NCI-H2196 treated with DMSO at 0.1 percent for 48 hours (cell line): ENCODE measurements around the gene TBX15.

Experiments
- DNase-seq: peaks from one replicate; lab custom pipeline; 2025; ENCODE audit not compliant: unreplicated experiment; lab: John Stamatoyannopoulos, UW

Gene TBX15

DNA sequence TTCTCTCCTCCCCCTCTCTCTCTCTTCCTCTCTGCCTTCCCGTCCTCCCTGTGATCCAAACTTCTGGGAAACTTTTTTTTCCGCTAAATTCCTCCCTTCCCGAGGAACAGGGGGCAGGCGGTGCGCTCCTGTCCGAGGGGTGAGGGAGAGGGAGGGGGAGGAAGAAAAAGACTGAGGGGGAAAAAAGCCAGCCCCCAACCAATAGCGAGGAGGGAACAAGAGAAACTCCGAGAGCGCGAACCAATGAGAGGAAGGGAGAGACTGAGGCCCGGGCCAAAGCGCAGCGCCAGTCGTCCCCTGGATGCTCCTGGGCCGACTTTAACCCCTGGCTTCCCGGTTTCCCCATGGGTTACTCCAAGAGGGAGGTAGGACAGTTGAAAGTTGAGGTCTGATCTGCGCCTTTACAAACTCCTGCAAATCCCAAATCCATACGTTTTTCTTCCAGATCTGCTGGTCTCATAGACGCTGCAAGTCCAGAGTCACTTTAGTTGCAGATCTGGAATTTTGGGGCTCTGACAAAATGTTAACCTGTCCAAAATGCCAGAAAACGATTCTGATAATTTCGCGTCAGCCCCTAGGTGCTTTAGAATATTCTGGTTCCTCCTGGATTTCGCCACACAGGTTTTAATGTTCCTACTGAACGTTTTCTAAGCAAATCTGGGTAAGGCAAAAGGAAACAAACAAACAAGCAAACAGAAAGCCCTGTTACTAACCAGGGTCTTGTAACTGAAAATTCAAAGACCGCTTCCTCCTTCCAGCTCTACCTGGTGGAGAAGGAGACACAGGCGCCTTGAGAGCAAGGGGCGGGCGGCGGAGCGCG, at the start of gene TBX15:
TSS of gene TBX15 (minus strand) at position 158 of the 820 bp plus-strand sequence. CDS start 548 bp downstream, outside the sequence.
- no peak for DNase-seq

- no peak for DNase-seq
These were observed 46.2 kb upstream of the TBX15 start for GRCh38 chr1:119034359-119034758.

DNA sequence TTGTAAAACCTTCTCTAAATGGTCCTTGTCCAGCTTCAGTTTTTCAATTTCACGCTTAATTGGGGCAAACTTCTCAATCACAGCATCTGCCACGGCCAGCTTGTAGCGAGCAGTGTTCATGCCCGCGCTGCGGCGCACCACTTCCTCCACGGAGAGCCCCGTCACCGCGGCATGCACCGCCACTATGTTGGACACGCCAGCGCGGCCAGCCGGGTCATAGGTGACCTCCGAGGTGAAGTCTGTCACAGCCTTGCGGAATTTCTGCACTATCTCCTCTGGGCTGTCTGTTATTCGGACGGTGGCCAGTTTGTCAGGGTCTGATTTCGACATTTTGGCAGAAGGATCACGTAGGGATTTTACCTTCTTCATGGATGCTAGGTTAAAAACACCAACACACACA, 44.8 kb upstream of the TBX15 start:
- no peak for DNase-seq

DNA sequence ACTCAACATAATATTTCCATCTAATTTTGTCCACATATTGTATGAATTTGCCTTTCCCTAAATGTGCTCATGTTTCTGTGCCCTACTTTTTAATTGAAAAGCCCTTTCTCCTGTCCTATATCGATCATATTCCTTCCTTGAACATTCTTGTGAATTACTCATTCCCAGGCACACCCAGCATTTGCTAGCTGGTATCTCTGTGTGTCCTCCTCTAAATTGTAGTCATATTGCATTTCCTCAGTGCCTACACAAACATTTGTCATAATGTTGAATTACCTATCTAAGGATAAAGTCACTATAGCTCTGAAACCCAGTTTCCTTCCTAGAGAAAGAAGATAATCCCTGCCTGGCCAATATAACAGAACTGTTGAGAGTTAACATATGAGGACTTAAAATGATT, 39.6 kb upstream of the TBX15 start:
- no peak for DNase-seq

DNA sequence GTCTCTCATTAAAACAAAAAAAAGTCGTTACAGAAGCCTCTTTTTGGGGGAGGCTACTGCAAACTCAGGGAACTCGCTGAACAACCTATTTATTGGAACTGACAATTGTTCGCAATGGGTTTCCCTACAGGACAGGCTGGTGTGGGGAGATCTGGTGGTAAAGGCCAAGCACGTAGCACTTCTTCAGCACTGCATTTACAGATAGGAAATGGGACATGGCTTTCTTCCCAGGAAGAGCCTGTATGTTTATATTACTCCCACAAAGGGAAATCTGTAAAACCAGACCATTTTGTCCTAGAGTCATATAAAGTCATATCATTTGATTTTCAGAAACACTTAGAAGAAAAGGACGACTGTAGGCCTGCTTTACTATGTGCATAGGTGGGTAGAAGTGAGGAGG, 38.8 kb upstream of the TBX15 start:
- no peak for DNase-seq

GRCh38 chr1:119015547-119015946, 27.4 kb upstream of the TBX15 start:
- no peak for DNase-seq

- DNase-seq: no peak
These were observed 24.2 kb upstream of the TBX15 start for GRCh38 chr1:119012383-119012782.

- no peak for DNase-seq
These were observed 23.6 kb upstream of the TBX15 start for GRCh38 chr1:119011706-119012105.

DNA sequence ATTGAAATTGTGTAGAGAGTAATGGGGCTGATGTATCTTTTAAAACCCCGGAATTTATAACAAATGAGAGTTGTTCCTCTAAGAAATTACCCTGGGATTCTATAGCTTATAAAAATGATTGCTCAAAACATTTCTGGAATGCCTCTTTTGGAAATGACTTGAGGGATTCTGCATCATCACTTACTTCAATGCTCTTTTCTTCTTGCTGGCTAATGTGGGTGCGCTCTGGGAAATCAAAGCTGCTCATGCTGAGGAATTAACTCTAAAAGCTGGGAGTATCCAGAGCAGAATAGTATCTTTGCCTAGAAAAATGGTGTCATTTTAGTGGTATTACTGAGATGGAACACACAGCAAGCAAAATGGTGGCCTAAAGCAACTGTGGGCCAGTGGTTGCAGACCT, 23.0 kb upstream of the TBX15 start:
- no peak for DNase-seq

DNA sequence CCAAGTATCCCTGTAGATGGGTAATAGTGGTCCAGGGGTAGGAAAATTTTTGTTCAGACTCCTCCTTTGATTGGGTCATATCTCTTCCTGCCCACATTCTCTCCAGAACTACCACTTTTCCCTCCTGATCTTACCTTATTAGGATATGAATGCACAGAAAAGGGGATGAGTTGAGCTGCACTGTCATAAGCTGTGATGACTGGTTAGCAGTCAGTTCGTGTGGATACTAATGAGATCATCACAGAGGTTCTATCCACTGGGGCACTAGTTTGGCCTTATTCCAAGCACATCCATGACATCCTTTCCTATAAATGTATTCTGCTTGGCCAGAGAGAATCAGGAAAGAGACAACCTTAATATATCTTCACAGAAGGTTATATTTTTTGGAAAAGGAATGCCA, 22.1 kb upstream of the TBX15 start:
- no peak for DNase-seq

DNA sequence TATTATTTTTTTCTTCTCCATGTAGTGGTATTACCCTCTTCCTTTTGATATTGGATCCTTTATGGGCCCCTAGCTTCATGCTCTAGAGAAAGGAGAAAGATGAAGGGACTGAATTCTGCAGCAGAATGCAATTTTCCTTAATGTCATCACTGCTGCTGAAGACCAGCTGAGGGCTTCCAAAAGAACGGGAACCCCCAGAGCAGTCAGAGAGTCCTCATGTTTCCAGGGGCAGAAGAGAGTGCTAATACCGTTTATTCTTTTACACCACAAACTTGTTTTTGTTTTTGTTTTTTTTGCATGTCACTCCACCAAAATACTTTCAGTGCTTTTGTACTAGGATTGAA, 21.1 kb upstream of the TBX15 start:
- DNase-seq: no peak

GRCh38 chr1:119008483-119009311, 20.6 kb upstream of the TBX15 start:
- peak; percentile 3 for DNase-seq

- DNase-seq: no peak
These were observed 19.7 kb upstream of the TBX15 start for GRCh38 chr1:119007670-119008482.

DNA sequence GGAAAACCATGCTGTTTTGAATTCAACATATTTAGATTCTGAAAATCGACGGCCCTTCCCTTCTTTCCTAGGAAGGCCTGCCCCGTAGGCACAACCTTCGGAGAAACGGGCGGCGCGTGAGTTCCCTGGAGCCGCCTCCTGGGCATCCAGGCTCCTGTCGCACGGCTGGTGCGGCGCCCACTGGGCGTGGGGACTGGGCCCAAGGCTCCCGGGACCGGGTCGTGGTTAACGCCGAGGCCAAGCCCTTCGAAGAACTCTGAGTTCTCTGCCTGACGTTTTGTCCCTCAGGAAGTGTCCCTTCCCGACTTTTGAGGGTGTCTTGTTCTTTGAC, 19.2 kb upstream of the TBX15 start:
- no peak for DNase-seq

- no peak for DNase-seq
These were observed 18.5 kb upstream of the TBX15 start for GRCh38 chr1:119006406-119007279.

- DNase-seq: no peak
These were observed 17.7 kb upstream of the TBX15 start for GRCh38 chr1:119005724-119006405.

- DNase-seq: no peak
These were observed 16.6 kb upstream of the TBX15 start for GRCh38 chr1:119004781-119005180.

- no peak for DNase-seq
These were observed 16.0 kb upstream of the TBX15 start for GRCh38 chr1:119004129-119004527.

- DNase-seq: no peak
These were observed 15.4 kb upstream of the TBX15 start for GRCh38 chr1:119003413-119004128.
